GM12878 (cell line): ENCODE measurements around the gene STEAP3. TPM values are rescaled to one million over a fixed set of nuclear protein-coding genes. Genes with fewer than 3 reads are reported as not detected.

Source experiments
- ATAC-seq: fragments of 200-7000 bp; cut with Tn5 transposase; 3 replicates; pipeline ENCODE4 v1.9.1; 2020; ENCODE audit warnings: mild to moderate bottlenecking, moderate library complexity
- BruUV-seq: library from RNA; stranded (reverse); fragments of 400-500 nt; replicated peaks from 2 replicates; lab custom pipeline; 2021; lab: Mats Ljungman, UMichigan
- CTCF ChIA-PET: fragments of 300-600 bp; sonication (Branson Sonifier 250); formaldehyde crosslinking; extraction: SDS; loops from one replicate; lab custom pipeline; 2021; ENCODE audit warnings: inconsistent platforms; lab: Yijun Ruan, JAX
- POLR2A ChIA-PET: fragments of 350-600 bp; formaldehyde crosslinking; extraction: SDS; loops from one replicate; lab custom pipeline; 2021; ENCODE audit warnings: inconsistent platforms; lab: Charles Lee
- RAD21 ChIA-PET: fragments of 300-600 bp; sonication (Branson Sonifier 250); formaldehyde crosslinking; loops from one replicate; lab custom pipeline; 2023; ENCODE audit warnings: antibody characterized with exemption; ENCODE audit not compliant: unreplicated experiment; lab: Charles Lee
- SMC1A ChIA-PET: fragments of 300-600 bp; sonication (Branson Sonifier 250); formaldehyde crosslinking; loops from one replicate; lab custom pipeline; 2023; ENCODE audit not compliant: unreplicated experiment, uncharacterized antibody; lab: Charles Lee
- DNase-seq: peaks from one replicate; pipeline ENCODE4 v3.0.0-alpha.2; 2011; ENCODE audit warnings: low read depth, low spot score
- FAIRE-seq: peaks from 3 replicates; lab custom pipeline; 2011; peaks lifted over from hg19 to GRCh38; lab: Jason Lieb, UNC
- H2AFZ ChIP-seq: 2 replicates; pipeline ENCODE4 v1.6.0; 2011; ENCODE audit warnings: low read depth, low read length, control low read depth; ENCODE audit not compliant: control insufficient read depth
- H3K27ac ChIP-seq: 2 replicates; pipeline ENCODE4 v1.5.1; 2011; ENCODE audit warnings: control low read depth; ENCODE audit not compliant: control insufficient read depth, insufficient read depth
- H3K27me3 ChIP-seq, 2 experiments: replicated peaks in 1 of 2; 2 replicates each; pipeline versions ENCODE4 v1.6.0 to v1.6.1; 2011; ENCODE audit warnings: low read length in 1 of 2; ENCODE audit not compliant: control insufficient read depth in 2 of 2, insufficient read depth in 2 of 2
- H3K36me3 ChIP-seq, 2 experiments: 2 replicates each; pipeline ENCODE4 v1.5.1; 2011; ENCODE audit warnings: low read length in 1 of 2; ENCODE audit not compliant: control insufficient read depth in 2 of 2, insufficient read depth in 2 of 2
- H3K4me1 ChIP-seq: 2 replicates; pipeline ENCODE4 v1.6.1; 2011; ENCODE audit warnings: mild to moderate bottlenecking, low read length, moderate library complexity, mixed read lengths; ENCODE audit not compliant: control insufficient read depth, insufficient read depth
- H3K4me2 ChIP-seq: 2 replicates; pipeline ENCODE4 v1.6.0; 2011; ENCODE audit warnings: control low read depth; ENCODE audit not compliant: control insufficient read depth, insufficient read depth
- H3K4me3 ChIP-seq: fragments of 200-600 bp; sonication (generic); 2 replicates; pipeline ENCODE4 v1.5.1; 2016
- H3K79me2 ChIP-seq: 2 replicates; pipeline ENCODE4 v1.6.0; 2011; ENCODE audit warnings: low read length; ENCODE audit not compliant: control insufficient read depth, insufficient read depth
- H3K9ac ChIP-seq: 2 replicates; pipeline ENCODE4 v1.8.0; 2011; ENCODE audit warnings: low read length, control low read depth, mixed read lengths; ENCODE audit not compliant: control insufficient read depth, insufficient read depth
- H3K9me3 ChIP-seq: replicated peaks from 3 replicates; pipeline ENCODE4 v1.5.1; 2011; ENCODE audit warnings: mild to moderate bottlenecking, low read length; ENCODE audit not compliant: control insufficient read depth, insufficient read depth
- H4K20me1 ChIP-seq: 2 replicates; pipeline ENCODE4 v1.6.0; 2011; ENCODE audit not compliant: control insufficient read depth, insufficient read depth
- E4F1 ChIP-seq: fragments of 450-650 bp; IDR thresholded peaks from 2 replicates; pipeline ENCODE4 v1.6.1; 2018; ENCODE audit warnings: borderline replicate concordance, mild to moderate bottlenecking; ENCODE audit not compliant: partially characterized antibody
- EP300 ChIP-seq, 2 experiments: fragments of 150-350 bp in 1 of 2; IDR thresholded peaks; 2 replicates each; pipeline ENCODE4 v1.6.1; 2011 to 2012; ENCODE audit warnings: low read depth in 2 of 2, low read length in 2 of 2, borderline replicate concordance in 1 of 2, improper control_type of control experiment in 1 of 2, inconsistent platforms in 1 of 2; ENCODE audit not compliant: control insufficient read depth in 1 of 2
- MAX ChIP-seq: IDR thresholded peaks from 2 replicates; pipeline ENCODE4 v1.6.1; 2012; ENCODE audit warnings: low read depth, low read length, improper control_type of control experiment
- MEF2B ChIP-seq: fragments of 450-650 bp; IDR thresholded peaks from 2 replicates; pipeline ENCODE4 v1.6.1; 2018; ENCODE audit warnings: mild to moderate bottlenecking, moderate library complexity; ENCODE audit not compliant: partially characterized antibody, poor library complexity, severe bottlenecking
- MXI1 ChIP-seq: fragments of 150-350 bp; IDR thresholded peaks from 2 replicates; pipeline ENCODE4 v1.6.1; 2011; ENCODE audit warnings: low read depth, mild to moderate bottlenecking, inconsistent platforms, low read length, improper control_type of control experiment
- NFXL1 ChIP-seq: fragments of 450-650 bp; IDR thresholded peaks from 2 replicates; pipeline ENCODE4 v1.6.1; 2017; ENCODE audit warnings: antibody characterized with exemption, mild to moderate bottlenecking, borderline replicate concordance
- NKRF ChIP-seq: fragments of 450-650 bp; conservative IDR thresholded peaks from 2 replicates; pipeline ENCODE4 v1.6.1; 2017; ENCODE audit warnings: mild to moderate bottlenecking, moderate library complexity
- SIX5 ChIP-seq: IDR thresholded peaks from 2 replicates; pipeline ENCODE4 v1.6.1; 2011; ENCODE audit warnings: mild to moderate bottlenecking, low read depth, low read length, moderate library complexity; ENCODE audit not compliant: severe bottlenecking
- SMAD5 ChIP-seq: IDR thresholded peaks from 2 replicates; pipeline ENCODE4 v1.6.1; 2016; ENCODE audit warnings: antibody characterized with exemption, low read depth
- USF2 ChIP-seq: IDR thresholded peaks from 2 replicates; pipeline ENCODE4 v1.6.1; 2011; ENCODE audit warnings: low read depth, low read length, improper control_type of control experiment, borderline replicate concordance
- ZBTB40 ChIP-seq: fragments of 450-650 bp; IDR thresholded peaks from 2 replicates; pipeline ENCODE4 v1.6.1; 2016; ENCODE audit warnings: mild to moderate bottlenecking, moderate library complexity, borderline replicate concordance
- WGBS: methylation state at CpG from one replicate; pipeline ENCODE4 v1.1.6; 2016; ENCODE audit warnings: low lambda C conversion rate; ENCODE audit not compliant: insufficient replicate concordance, insufficient coverage; ENCODE audit errors: missing lambda C conversion rate; 5-methylcytosine and 5-hydroxymethylcytosine counted together
- in situ Hi-C: fragments of 300-500 bp; cut with MboI; formaldehyde crosslinking; loops from 9 replicates; pipeline ENCODE4 v1.14.3; 2018; ENCODE audit warnings: mixed read lengths
- intact Hi-C: fragments of 100-400 bp; cut with micrococcal nuclease; formaldehyde crosslinking; loops from one replicate; pipeline ENCODE4 v1.14.2; 2022; ENCODE audit not compliant: unreplicated experiment
- polyA plus RNA-seq, 11 experiments: library from polyadenylated mRNA; depleted of rRNA in 4 of 11; unstranded in 6 of 11; stranded (reverse) in 5 of 11; fragments of >200 nt; fragmentation: Nextera tagmentation in 4 of 11; fragmentation: Illumina TruSeq in 1 of 11; extraction: Ambion mirVana in 4 of 11; extraction: Trizol in 1 of 11; gene quantifications; 1 replicate in 1 of 11; 2 replicates in 10 of 11; pipeline versions ENCODE4 v1.2.1 to v1.2.3, GENCODE V29; 2011 to 2016; ENCODE audit warnings: inconsistent platforms in 2 of 11, missing spikeins in 2 of 11, low read depth in 1 of 11
- total RNA-seq, 4 experiments: library from RNA; depleted of rRNA in 3 of 4; stranded (reverse); fragments of >200 nt in 3 of 4; fragmentation: Illumina TruSeq in 1 of 4; extraction: Trizol in 1 of 4; gene quantifications; 2 replicates each; pipeline versions ENCODE4 v1.2.1 to v1.2.3, GENCODE V29; 2013 to 2021

Gene STEAP3
- total and polyA plus RNA-seq, 10 of the 15 experiments (the other 5 are each of a cell fraction or from before 2014, with no cell fraction given) = 0.42 to 8.3 (median 4.8) TPM

GRCh38 chr2:119282996-119283511 lies 59.4 kb downstream of the STEAP3 start:
- Histone ChIP-seq H3K4me3 (no peak overlapping the region), H3K4me1 (no peaks in the 10 kb centered on the region), H3K9me3 (no peaks in the 10 kb centered on the region), H3K79me2 (no peaks in the 10 kb centered on the region), H3K4me2 (no peak overlapping the region), H3K9ac (no peak overlapping the region), H2AFZ (no peak overlapping the region), H4K20me1 (no peaks in the 10 kb centered on the region), H3K27ac (no peak overlapping the region), H3K36me3 (no peaks in the 10 kb centered on the region), H3K27me3 (no peaks in the 10 kb centered on the region)
- BruUV-seq = no TSS peak
- ChIA-PET SMC1A (no interaction called here), CTCF (interaction anchor here (1.0 to 1.5 kb wide), 3 partner anchors 14 to 19 kb away, joined by 3 to 7 read pairs (median 4); no protein-coding TSS in a partner anchor), POLR2A (no interaction called here), RAD21 (no interaction called here)
- intact Hi-C loops (no loop called here), in situ Hi-C loops (no loop called here)
- no peak for DNase-seq
- ATAC-seq = no peak
- 69% methylated on average over 4 of the region's 4 CpGs for WGBS
- FAIRE-seq = no peak
- no peak for TF ChIP-seq MEF2B
- no peak for TF ChIP-seq NKRF
- TF ChIP-seq MAX = no peak
- TF ChIP-seq EP300 (IDR thresholded peaks at IDR 0.05; ENCODE audit: borderline replicate concordance in 1 of 2, control insufficient read depth in 1 of 2, low read depth in 2 of 2, low read length in 2 of 2) = no peak
- no peak for TF ChIP-seq ZBTB40
- no peak for TF ChIP-seq USF2
- TF ChIP-seq E4F1 = no peak
- TF ChIP-seq NFXL1 = no peak
- TF ChIP-seq MXI1 = no peak
- no peak for TF ChIP-seq SIX5
- no peak for TF ChIP-seq SMAD5
